Keratinocyte (primary cell): ENCODE measurements around the gene RAPGEF4.

Source experiments
- EZH2 ChIP-seq: IDR thresholded peaks from one replicate; pipeline ENCODE4 v1.6.1; 2012; ENCODE audit warnings: inconsistent platforms, mild to moderate bottlenecking, low read length, moderate library complexity
- TF ChIP-seq, protein P1 (sequence below), 3 experiments: IDR thresholded peaks in 1 of 3; conservative IDR thresholded peaks in 1 of 3; optimal IDR thresholded peaks in 1 of 3; 2 replicates in 2 of 3; 3 replicates in 1 of 3; pipeline versions ENCODE3 to v1.5.1; 2011; ENCODE audit warnings: low read length in 3 of 3, mild to moderate bottlenecking in 3 of 3, moderate library complexity in 2 of 3, control low read depth in 1 of 3, inconsistent platforms in 1 of 3; ENCODE audit not compliant: insufficient read depth in 2 of 3; ENCODE audit errors: extremely low read depth in 1 of 3

DNA sequence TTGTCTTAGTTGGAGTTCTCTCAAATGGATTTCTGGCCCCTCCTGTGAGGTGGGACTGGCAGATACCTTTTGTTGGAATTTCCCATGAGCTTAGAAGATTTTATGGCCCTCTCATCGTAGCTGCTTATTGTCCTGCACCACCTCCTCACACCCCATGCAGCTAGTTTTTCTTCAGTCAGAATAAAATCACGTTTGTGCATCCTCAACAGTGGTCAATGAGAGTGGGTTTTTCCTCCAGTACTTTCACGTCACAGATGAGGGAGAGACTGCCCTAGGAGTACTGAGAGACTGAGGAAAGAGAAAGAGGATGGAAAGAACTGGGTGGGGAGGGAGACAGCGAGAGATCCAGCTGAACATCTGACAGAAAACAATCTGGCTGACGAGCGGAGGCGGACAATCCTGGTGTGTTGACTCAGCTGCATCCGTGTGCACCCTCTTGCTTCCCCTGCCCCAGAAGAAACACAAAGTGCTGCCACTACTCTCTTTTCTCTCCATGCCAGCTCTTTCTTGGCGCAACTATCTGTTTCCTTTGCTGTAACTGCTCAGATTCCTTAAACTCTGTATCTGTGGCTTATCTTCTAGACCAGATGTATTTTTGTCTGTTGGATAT lies 7.4 kb downstream of the RAPGEF4 start:
- TF ChIP-seq, protein P1, sequence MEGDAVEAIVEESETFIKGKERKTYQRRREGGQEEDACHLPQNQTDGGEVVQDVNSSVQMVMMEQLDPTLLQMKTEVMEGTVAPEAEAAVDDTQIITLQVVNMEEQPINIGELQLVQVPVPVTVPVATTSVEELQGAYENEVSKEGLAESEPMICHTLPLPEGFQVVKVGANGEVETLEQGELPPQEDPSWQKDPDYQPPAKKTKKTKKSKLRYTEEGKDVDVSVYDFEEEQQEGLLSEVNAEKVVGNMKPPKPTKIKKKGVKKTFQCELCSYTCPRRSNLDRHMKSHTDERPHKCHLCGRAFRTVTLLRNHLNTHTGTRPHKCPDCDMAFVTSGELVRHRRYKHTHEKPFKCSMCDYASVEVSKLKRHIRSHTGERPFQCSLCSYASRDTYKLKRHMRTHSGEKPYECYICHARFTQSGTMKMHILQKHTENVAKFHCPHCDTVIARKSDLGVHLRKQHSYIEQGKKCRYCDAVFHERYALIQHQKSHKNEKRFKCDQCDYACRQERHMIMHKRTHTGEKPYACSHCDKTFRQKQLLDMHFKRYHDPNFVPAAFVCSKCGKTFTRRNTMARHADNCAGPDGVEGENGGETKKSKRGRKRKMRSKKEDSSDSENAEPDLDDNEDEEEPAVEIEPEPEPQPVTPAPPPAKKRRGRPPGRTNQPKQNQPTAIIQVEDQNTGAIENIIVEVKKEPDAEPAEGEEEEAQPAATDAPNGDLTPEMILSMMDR (optimal IDR thresholded peaks at IDR 0.05 in 1 of 3, IDR thresholded peaks at IDR 0.05 in 1 of 3, conservative IDR thresholded peaks at IDR 0.05 in 1 of 3; ENCODE audit: extremely low read depth in 1 of 3, insufficient read depth in 2 of 3, low read length in 3 of 3): no peak
- no peak for TF ChIP-seq EZH2
